GM21529 (cell line): ENCODE results near the gene TXNRD2.
"Not testable (repeated sequence)": the region's sequence is repeated elsewhere in the genome, so short reads cannot be mapped to it uniquely, and the experiment has no call there.

Source experiments
- ATAC-seq: cut with Tn5 transposase; IDR thresholded peaks from one replicate; pipeline ENCODE4 v1.9.1; 2021; ENCODE audit not compliant: unreplicated experiment

The TXNRD2 gene

DNA sequence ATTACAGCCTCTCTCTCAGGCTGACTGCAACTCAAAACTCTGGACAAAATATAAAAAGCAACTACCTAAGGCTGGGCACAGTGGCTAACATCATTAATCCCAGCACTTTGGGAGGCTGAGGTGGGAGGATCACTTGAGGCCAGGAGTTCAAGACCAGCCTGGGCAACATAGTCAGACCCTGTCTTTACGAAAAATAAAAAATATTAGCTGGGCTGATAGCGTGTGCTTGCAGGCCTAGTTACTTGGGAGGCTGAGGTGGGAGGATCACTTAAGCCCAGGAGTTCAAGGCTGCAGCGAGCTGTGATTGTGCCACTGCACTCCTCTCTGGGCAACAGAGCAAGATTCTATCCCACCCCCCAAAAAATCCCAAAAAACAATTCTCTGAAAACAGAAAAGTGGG lies 109.6 kb downstream of the TXNRD2 start:
- not testable (repeated sequence) for ATAC-seq

DNA sequence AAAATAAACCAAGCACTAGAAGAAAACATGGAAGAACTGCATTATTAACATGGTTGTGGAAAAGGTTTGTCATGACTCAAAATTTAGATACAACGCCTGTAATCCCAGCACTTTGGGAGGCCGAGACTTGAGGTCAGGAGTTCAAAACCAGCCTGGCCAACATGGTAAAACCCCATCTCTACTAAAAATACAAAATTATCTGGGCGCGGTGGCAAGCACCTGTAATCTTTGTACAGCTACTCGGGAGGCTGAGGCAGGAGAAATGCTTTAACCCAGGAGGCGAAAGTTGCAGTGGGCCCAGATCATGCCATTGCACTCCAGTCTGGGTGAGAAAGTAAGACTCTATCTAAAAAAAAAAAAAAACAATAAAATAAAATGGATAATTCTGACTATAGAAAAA lies 110.6 kb downstream of the TXNRD2 start:
- ATAC-seq: no peak

DNA sequence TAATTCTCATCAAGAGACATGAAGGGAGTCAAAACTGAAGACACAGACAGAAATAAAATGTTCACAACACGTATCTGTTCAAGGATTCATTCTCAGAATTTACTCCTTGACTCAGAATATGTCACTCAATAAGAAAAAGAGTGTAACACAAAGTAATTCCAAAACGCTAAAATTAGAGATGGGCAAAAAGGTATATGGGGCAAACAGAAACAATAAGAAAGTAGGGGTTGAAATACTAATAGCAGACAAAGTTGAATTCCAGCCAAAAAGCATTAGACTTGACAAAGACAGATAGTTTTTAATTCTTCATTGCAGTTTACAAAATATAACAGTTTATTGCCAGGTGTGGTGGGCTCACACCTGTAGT lies 113.6 kb downstream of the TXNRD2 start:
- ATAC-seq: no peak

DNA sequence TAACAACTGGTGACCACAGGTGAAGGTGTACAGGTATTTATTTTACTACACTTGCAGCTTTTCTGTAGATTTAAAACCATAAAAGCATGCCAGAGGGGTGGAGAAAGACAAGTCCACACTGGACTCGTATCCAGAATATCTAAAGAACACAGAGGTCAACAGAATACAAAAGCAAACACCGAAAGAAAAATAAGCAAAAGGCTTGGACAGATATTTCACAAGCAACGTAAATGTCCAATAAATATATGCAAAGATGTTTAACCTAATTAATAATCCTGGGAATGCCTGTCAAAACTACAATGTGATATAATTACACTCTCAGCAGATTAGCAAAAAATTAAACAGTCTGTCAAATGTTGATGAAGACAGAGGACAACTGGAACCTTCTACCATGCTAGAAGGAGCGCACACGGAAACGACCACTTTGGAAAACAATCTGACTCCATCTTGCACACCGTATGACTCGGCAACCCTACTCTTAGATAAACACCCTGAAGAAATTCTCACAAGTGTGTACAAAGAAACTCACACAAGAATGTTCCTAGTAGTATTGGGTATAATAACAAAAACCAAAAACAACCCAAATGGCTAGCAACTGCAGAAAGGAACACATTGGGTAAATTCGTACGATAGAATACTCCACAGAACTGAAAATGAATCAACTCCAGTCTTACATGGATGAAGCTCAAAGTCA lies 114.1 kb downstream of the TXNRD2 start:
- no peak for ATAC-seq

DNA sequence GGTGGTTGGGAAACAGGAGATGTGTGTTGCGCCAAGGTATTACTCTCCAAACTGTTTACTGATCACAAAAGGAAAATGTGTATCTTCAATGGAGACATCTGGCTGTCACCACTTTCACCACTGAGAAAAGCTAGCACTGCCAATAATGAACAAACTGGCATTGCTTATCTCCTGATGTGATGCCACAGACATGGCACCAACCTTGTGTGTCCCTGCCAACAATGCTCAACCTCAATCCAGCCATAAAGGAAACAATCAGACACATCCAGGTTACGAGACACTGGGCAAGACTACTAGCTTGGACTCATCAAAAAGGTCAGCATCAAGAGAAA lies 115.0 kb downstream of the TXNRD2 start:
- ATAC-seq: no peak

DNA sequence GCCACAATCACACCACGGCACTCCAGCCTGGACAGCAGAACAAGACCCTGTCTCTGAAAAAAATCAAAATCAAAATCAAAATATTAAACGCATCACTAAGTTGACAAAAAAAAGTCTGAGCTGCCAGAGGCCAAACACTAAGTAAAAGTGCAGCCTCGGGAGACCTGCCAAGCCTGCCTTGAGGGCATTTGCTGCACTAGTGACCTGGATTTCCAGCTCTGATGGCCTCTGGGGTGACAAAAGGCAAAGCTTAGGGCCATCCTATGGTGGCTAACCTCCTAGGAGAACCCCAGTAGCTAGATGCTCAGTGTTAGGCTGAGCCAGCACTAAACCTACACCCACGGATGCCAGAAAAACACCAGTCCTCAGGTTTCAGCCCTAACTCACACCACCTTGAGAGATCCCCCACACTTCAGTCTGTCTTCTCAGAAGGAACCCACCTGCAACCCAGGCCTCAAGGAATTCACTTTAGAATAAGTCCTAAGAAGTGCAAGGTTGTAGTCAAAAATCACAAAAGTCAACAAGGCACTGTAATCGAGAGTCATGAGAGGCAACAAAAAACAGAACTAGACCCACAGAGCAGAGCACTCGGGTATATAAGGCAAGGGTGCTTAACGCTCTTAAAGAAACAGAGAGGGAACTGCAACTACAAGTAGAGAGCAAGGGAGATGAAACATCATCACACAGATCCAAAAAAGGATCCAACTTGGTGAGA lies 115.6 kb downstream of the TXNRD2 start:
- no peak for ATAC-seq
